GM18519 (cell line): ENCODE results near the gene TRIM36.

Experiments used
- ATAC-seq: cut with Tn5 transposase; IDR thresholded peaks from one replicate; pipeline ENCODE4 v1.9.1; 2021; ENCODE audit warnings: mild to moderate bottlenecking, moderate library complexity; ENCODE audit not compliant: unreplicated experiment, low FRiP score

The TRIM36 gene

GRCh38 chr5:115079924-115080623, 89.6 kb downstream of the TRIM36 start:
- no peak for ATAC-seq
